Measurements from ENCODE around the gene ERG. TPM values are rescaled to one million over a fixed set of nuclear protein-coding genes. Genes with fewer than 3 reads are reported as not detected.

ERG gene
- total and polyA plus RNA-seq, 2 of the 8 experiments (the other 6 are each of a cell fraction or from before 2014, with no cell fraction given), result 1.0 to 3.0 TPM

- Histone ChIP-seq H3K18ac (ENCODE audit: extremely low read depth, low read length) (no peak overlapping the region), H3K4me3 (ENCODE audit: extremely low read depth in 1 of 4, insufficient read depth in 2 of 4, low read depth in 3 of 4, low read length in 4 of 4) (no peak overlapping the region), H3K36me3 (ENCODE audit: control insufficient read depth in 2 of 4, insufficient read depth in 4 of 4, low read length in 3 of 4) (no peaks in the 10 kb centered on the region), H3K23ac (ENCODE audit: insufficient read length) (no peak overlapping the region), H3K79me1 (ENCODE audit: low read depth, low read length) (no peaks in the 10 kb centered on the region), H3K4me2 (ENCODE audit: insufficient read depth in 1 of 2, low read depth in 2 of 2, low read length in 2 of 2) (no peak overlapping the region), H3K27ac (ENCODE audit: low read depth, low read length) (no peak overlapping the region), H3K27me3 (replicated peaks in 1 of 4; ENCODE audit: control insufficient read depth in 3 of 4, extremely low read depth in 1 of 4, insufficient read depth in 3 of 4, low read length in 3 of 4) (0 out of 7 replicates have a peak, but pooled peaks cover 0 to 2% (median 0%) of the 10 kb centered on the region in 4 experiments), H3K56ac (replicated peaks; ENCODE audit: insufficient read length, low read depth, low read length) (no peak overlapping the region), H2BK120ac (replicated peaks; ENCODE audit: low read depth, low read length) (no peak overlapping the region), H4K20me1 (replicated peaks in 1 of 2; ENCODE audit: control insufficient read depth in 1 of 2, insufficient read depth in 2 of 2, low read length in 2 of 2) (no peaks in the 10 kb centered on the region), H2AFZ (ENCODE audit: low read length) (no peak overlapping the region), H3K4me1 (replicated peaks in 1 of 4; ENCODE audit: control insufficient read depth in 3 of 4, insufficient read depth in 4 of 4, low read length in 3 of 4) (peaks cover 0 to 10% (median 1%) of the 10 kb centered on the region in 4 experiments; a peak in 5 of 7 replicates), H2BK15ac (ENCODE audit: low read length) (no peak overlapping the region), H3K14ac (ENCODE audit: insufficient read length) (no peak overlapping the region), H2AK5ac (ENCODE audit: low read depth, low read length) (no peak overlapping the region), H2BK20ac (ENCODE audit: low read length) (no peak overlapping the region), H4K91ac (replicated peaks; ENCODE audit: insufficient read length, low read length) (no peak overlapping the region), H3K23me2 (ENCODE audit: low read depth, low read length) (no peaks in the 10 kb centered on the region), H3K4ac (replicated peaks; ENCODE audit: insufficient read length, low read depth, low read length) (no peak overlapping the region), H4K8ac (ENCODE audit: extremely low read depth, insufficient read depth, low read length) (no peak overlapping the region), H3K79me2 (ENCODE audit: control insufficient read depth in 1 of 2, insufficient read depth in 2 of 2, low read length in 2 of 2) (no peaks in the 10 kb centered on the region), H3K9ac (replicated peaks in 1 of 4; ENCODE audit: extremely low read depth in 1 of 4, low read depth in 3 of 4, low read length in 3 of 4) (no peak overlapping the region), H3K9me3 (ENCODE audit: insufficient read depth in 2 of 2, low read depth in 1 of 2, low read length in 1 of 2) (no peaks in the 10 kb centered on the region), H4K5ac (ENCODE audit: insufficient read length, low read depth, low read length) (no peak overlapping the region), H2BK12ac (ENCODE audit: low read depth, low read length) (no peak overlapping the region), H2BK5ac (ENCODE audit: low read depth, low read length) (no peak overlapping the region)
- ChIA-PET POLR2A (ENCODE audit: partially characterized antibody) (no interaction called here), CTCF (ENCODE audit: partially characterized antibody) (interaction anchor here (1.4 to 2.1 kb wide), 3 partner anchors 12 to 27 kb away, joined by 3 to 7 read pairs (median 5); no protein-coding TSS in a partner anchor)
- FAIRE-seq (no peak), DNase-seq (ENCODE audit: low read depth in 1 of 2, low spot score in 2 of 2) (no peak)
- WGBS, 2 experiments (ENCODE audit: extremely low coverage in 1 of 2, insufficient coverage in 1 of 2, insufficient read length in 1 of 2, insufficient replicate concordance in 2 of 2, low coverage in 1 of 2, low lambda C conversion rate in 2 of 2, missing lambda C conversion rate in 1 of 2), result 100% methylated on average over 1 of the region's 1 CpG; no CpG with 5 or more reads in 1 of the 2 experiments
- TF ChIP-seq SIX5 (IDR thresholded peaks at IDR 0.05; ENCODE audit: low read depth, low read length), result no peak
- TF ChIP-seq SIN3A (conservative IDR thresholded peaks at IDR 0.05 in 1 of 2, IDR thresholded peaks at IDR 0.05 in 1 of 2; ENCODE audit: low read depth in 1 of 2, low read length in 2 of 2), result no peak
- TF ChIP-seq FOSL1 (IDR thresholded peaks at IDR 0.05; ENCODE audit: insufficient read depth, low read depth, low read length), result no peak
- no peak for TF ChIP-seq EZH2 (IDR thresholded peaks at IDR 0.05; ENCODE audit: low read depth, low read length, severe bottlenecking)
- no peak for TF ChIP-seq HDAC6 (IDR thresholded peaks at IDR 0.05; ENCODE audit: low read depth, low read length)
- TF ChIP-seq CHD2 (IDR thresholded peaks at IDR 0.05; ENCODE audit: low read length), result no peak
- no peak for TF ChIP-seq JUND (IDR thresholded peaks at IDR 0.05; ENCODE audit: low read length)
- no peak for TF ChIP-seq POLR2AphosphoS5 (IDR thresholded peaks at IDR 0.05; ENCODE audit: low read depth, low read length)
- TF ChIP-seq RNF2 (IDR thresholded peaks at IDR 0.05; ENCODE audit: borderline replicate concordance, low read depth, low read length, missing control alignments, poor library complexity, severe bottlenecking), result no peak
- TF ChIP-seq CTCF (IDR thresholded peaks at IDR 0.05; ENCODE audit: control extremely low read depth in 1 of 3, insufficient read depth in 1 of 3, low read depth in 1 of 3, low read length in 3 of 3), result no peak
- TF ChIP-seq RFX5 (IDR thresholded peaks at IDR 0.05; ENCODE audit: borderline replicate concordance, low read depth, low read length), result no peak
- no peak for TF ChIP-seq CEBPB (IDR thresholded peaks at IDR 0.05; ENCODE audit: low read depth, low read length)
These were observed 105.6 kb downstream of the ERG start for GRCh38 chr21:38392661-38393060.

Measured in H1 (cell line).